ENCODE results near the gene IGF1R. TPM values are rescaled to one million over a fixed set of nuclear protein-coding genes. Genes with fewer than 3 reads are reported as not detected.

The IGF1R gene
- total and polyA plus RNA-seq, 7 donors = 1.2 to 130 (median 39.6) TPM

GRCh38 chr15:98889930-98890695 is 241.8 kb downstream of the IGF1R start:
- 82 to 86% methylated on average over 12 of the region's 12 CpGs for WGBS, 2 donors
- no peaks in the 10 kb centered on the region for H3K27me3 ChIP-seq
- H3K27ac ChIP-seq = peak overlapping the region in 2 of 4 donors; percentile 48 to 84
- DNase-seq = no peak
- H3K4me3 ChIP-seq = no peak overlapping the region
- H3K9me3 ChIP-seq = no peaks in the 10 kb centered on the region
- H3K4me1 ChIP-seq = peaks cover 0 to 65% (median 32%) of the 10 kb centered on the region in 4 donors
- no peaks in the 10 kb centered on the region for H3K36me3 ChIP-seq
- TF ChIP-seq POLR2AphosphoS5 (IDR thresholded peaks at IDR 0.05) = peak in 1 of 4 donors; percentile 18
- TF ChIP-seq POLR2A (IDR thresholded peaks at IDR 0.05) = no peak
- intact Hi-C loops (cut with DNase I) = no loop called here

- DNase-seq = no peak
- H3K27ac ChIP-seq = peak overlapping the region in 2 of 4 donors; percentile 48 to 84
- no peaks in the 10 kb centered on the region for H3K9me3 ChIP-seq
- no peak for TF ChIP-seq POLR2AphosphoS5 (IDR thresholded peaks at IDR 0.05)
- TF ChIP-seq POLR2A (IDR thresholded peaks at IDR 0.05) = no peak
- H3K4me1 ChIP-seq = peaks cover 0 to 68% (median 39%) of the 10 kb centered on the region in 4 donors
- H3K4me3 ChIP-seq = no peak overlapping the region
- no peaks in the 10 kb centered on the region for H3K27me3 ChIP-seq
- 97% methylated on average over 31 of the region's 31 CpGs for WGBS, 2 donors
- H3K36me3 ChIP-seq = no peaks in the 10 kb centered on the region
- intact Hi-C loops (cut with DNase I) = no loop called here
These were observed 243.0 kb downstream of the IGF1R start for GRCh38 chr15:98891301-98891700.

- H3K9me3 ChIP-seq = no peaks in the 10 kb centered on the region
- H3K4me3 ChIP-seq = no peak overlapping the region
- peak overlapping the region in 2 of 4 donors; percentile 39 to 84 for H3K27ac ChIP-seq
- DNase-seq = no peak
- TF ChIP-seq EP300 (IDR thresholded peaks at IDR 0.05) = no peak
- no peak for TF ChIP-seq POLR2AphosphoS5 (IDR thresholded peaks at IDR 0.05)
- TF ChIP-seq POLR2A (IDR thresholded peaks at IDR 0.05) = no peak
- no peak for TF ChIP-seq CTCF (IDR thresholded peaks at IDR 0.05)
- intact Hi-C loops (cut with DNase I) = no loop called here
- H3K27me3 ChIP-seq = no peaks in the 10 kb centered on the region
- WGBS, 2 donors = 41 to 76% methylated on average over 6 of the region's 6 CpGs
- peaks cover 0 to 88% (median 51%) of the 10 kb centered on the region in 4 donors for H3K4me1 ChIP-seq
- no peaks in the 10 kb centered on the region for H3K36me3 ChIP-seq
These were observed 245.1 kb downstream of the IGF1R start for GRCh38 chr15:98893401-98893800.

- H3K27ac ChIP-seq = peak overlapping the region in 3 of 4 donors; percentile 14 to 84 (median 51)
- intact Hi-C loops (cut with DNase I) = no loop called here
- H3K4me3 ChIP-seq = no peak overlapping the region
- DNase-seq = no peak
- no peaks in the 10 kb centered on the region for H3K36me3 ChIP-seq
- peak in 2 of 4 donors; percentile 16 to 53 for TF ChIP-seq POLR2AphosphoS5 (IDR thresholded peaks at IDR 0.05)
- TF ChIP-seq CTCF (IDR thresholded peaks at IDR 0.05) = no peak
- peak in 2 of 4 donors; percentile 22 to 34 for TF ChIP-seq EP300 (IDR thresholded peaks at IDR 0.05)
- peaks cover 0 to 87% (median 49%) of the 10 kb centered on the region in 4 donors for H3K4me1 ChIP-seq
- H3K27me3 ChIP-seq = no peaks in the 10 kb centered on the region
- no peaks in the 10 kb centered on the region for H3K9me3 ChIP-seq
- WGBS, 2 donors = 89 to 92% methylated on average over 4 of the region's 4 CpGs
These were observed 246.0 kb downstream of the IGF1R start for GRCh38 chr15:98894312-98894711.

GRCh38 chr15:98896002-98896721 is 247.8 kb downstream of the IGF1R start:
- DNase-seq = no peak
- intact Hi-C loops (cut with DNase I) = no loop called here
- no peak for TF ChIP-seq POLR2A (IDR thresholded peaks at IDR 0.05)
- peak in 1 of 4 donors; percentile 13 for TF ChIP-seq POLR2AphosphoS5 (IDR thresholded peaks at IDR 0.05)
- Histone ChIP-seq H3K4me3 (no peak overlapping the region), H3K36me3 (no peaks in the 10 kb centered on the region), H3K4me1 (peaks cover 0 to 87% (median 53%) of the 10 kb centered on the region in 4 donors), H3K9me3 (no peaks in the 10 kb centered on the region), H3K27me3 (no peaks in the 10 kb centered on the region), H3K27ac (peak overlapping the region; percentile 37 to 84 (median 73))
- WGBS, 2 donors = 76 to 89% methylated on average over 5 of the region's 5 CpGs
